Suprapubic skin (tissue), 4 donors: ENCODE measurements around the gene PHOX2A. TPM values are rescaled to one million over a fixed set of nuclear protein-coding genes. Genes with fewer than 3 reads are reported as not detected.

Experiments used
- DNase-seq, 2 donors: peaks; one replicate each; pipeline ENCODE4 v3.0.0-alpha.2; 2019; ENCODE audit warnings: low spot score in 2 of 2
- H3K27ac ChIP-seq: fragments of 200-600 bp; sonication (generic); one replicate; pipeline ENCODE4 v1.5.1; 2019
- H3K27me3 ChIP-seq: fragments of 200-600 bp; sonication (generic); one replicate; pipeline ENCODE4 v1.5.1; 2019
- H3K36me3 ChIP-seq: fragments of 200-600 bp; sonication (generic); one replicate; pipeline ENCODE4 v1.5.1; 2019
- H3K4me1 ChIP-seq: fragments of 200-600 bp; sonication (generic); one replicate; pipeline ENCODE4 v1.5.1; 2019
- H3K4me3 ChIP-seq: fragments of 200-600 bp; sonication (generic); one replicate; pipeline ENCODE4 v1.5.1; 2019; ENCODE audit warnings: mild to moderate bottlenecking
- H3K9me3 ChIP-seq: fragments of 200-600 bp; sonication (generic); one replicate; pipeline ENCODE4 v1.5.1; 2019
- EP300 ChIP-seq: sonication (generic); formaldehyde crosslinking; IDR thresholded peaks from one replicate; pipeline ENCODE4 v1.6.1; 2017; ENCODE audit warnings: antibody characterized with exemption
- POLR2A ChIP-seq, 2 donors: fragments of 450-650 bp; IDR thresholded peaks; one replicate each; pipeline ENCODE4 v1.6.1; 2017; ENCODE audit warnings: antibody characterized with exemption in 2 of 2, mild to moderate bottlenecking in 2 of 2, moderate library complexity in 2 of 2
- POLR2AphosphoS5 ChIP-seq, 3 donors: sonication (generic); formaldehyde crosslinking; IDR thresholded peaks; one replicate each; pipeline ENCODE4 v1.6.1; 2017; ENCODE audit warnings: antibody characterized with exemption in 3 of 3
- WGBS: methylation state at CpG from one replicate; pipeline ENCODE4 v1.1.5; 2018; 5-methylcytosine and 5-hydroxymethylcytosine counted together
- total RNA-seq, 4 donors: library from RNA; depleted of rRNA; stranded (reverse); fragments of >200 nt; gene quantifications; one replicate each; pipeline ENCODE4 v1.1.0, GENCODE V29; 2016
- TF ChIP-seq, protein P1 (sequence below), 2 donors: fragments of 200-600 bp in 1 of 2; fragments of 450-650 bp in 1 of 2; sonication (generic) in 1 of 2; IDR thresholded peaks; one replicate each; pipeline ENCODE4 v1.5.1; 2016 to 2019; ENCODE audit warnings: antibody characterized with exemption in 2 of 2, mild to moderate bottlenecking in 1 of 2, moderate library complexity in 1 of 2

The PHOX2A gene
- total RNA-seq, 4 donors from 2014 or later, result not detected

DNA sequence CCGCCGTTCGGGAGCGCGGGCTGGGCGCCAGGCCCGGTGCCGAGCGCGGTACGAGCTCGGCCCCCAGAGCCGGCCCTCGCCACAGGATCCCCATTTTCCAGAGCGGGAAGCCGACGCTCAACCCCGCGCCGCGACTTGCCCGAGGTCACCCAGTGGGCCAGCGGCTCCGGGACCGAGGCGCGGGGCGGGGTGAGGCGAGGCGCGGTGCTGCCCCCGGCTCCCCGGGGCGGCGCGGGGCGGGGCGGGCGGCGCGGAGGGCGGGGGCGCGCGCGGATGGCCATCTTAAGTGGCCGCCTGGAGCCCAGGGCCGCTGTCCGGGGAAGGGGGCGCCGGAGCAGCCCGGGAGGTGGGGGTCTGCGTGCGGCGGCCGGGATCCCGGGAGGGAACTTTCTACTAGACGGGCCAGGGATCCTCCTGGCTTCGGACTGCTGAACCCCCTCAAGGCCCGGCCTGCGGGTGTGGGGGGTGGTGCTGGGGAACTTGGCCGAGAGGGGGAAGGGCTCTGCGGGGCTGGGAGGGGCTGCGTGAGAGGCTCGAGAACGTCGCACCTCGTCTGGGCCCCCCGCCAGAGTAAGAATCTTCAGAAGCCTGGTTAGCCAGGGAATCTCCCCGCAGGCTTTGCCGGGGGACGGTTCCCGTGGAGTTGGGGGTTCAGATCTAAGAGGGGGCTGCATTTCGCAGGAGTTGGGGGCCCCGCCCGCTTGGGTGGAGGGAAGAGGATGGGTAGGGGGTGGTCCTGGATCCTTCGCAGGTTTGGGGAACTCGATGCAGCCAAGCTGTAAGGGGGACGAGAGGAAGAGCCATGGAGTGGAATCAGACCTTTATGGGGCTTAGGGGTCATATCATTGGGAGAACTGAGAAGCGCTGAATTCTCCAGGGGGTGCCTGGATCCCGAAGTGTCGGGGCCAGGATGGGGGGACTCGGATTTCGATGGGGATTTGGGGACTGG is 20.1 kb downstream of the PHOX2A start:
- H3K36me3 ChIP-seq, result peaks cover 10% of the 10 kb centered on the region
- WGBS, result under 1% methylated on average over 33 of the region's 84 CpGs
- H3K9me3 ChIP-seq, result no peaks in the 10 kb centered on the region
- peak; percentile 84 to 87 for DNase-seq
- H3K27ac ChIP-seq, result peak overlapping the region; percentile 93
- TF ChIP-seq EP300 (no peak), POLR2A (IDR thresholded peaks at IDR 0.05) (peak in 1 of 2 donors; percentile 22), POLR2AphosphoS5 (IDR thresholded peaks at IDR 0.05) (no peak)
- TF ChIP-seq, protein P1, sequence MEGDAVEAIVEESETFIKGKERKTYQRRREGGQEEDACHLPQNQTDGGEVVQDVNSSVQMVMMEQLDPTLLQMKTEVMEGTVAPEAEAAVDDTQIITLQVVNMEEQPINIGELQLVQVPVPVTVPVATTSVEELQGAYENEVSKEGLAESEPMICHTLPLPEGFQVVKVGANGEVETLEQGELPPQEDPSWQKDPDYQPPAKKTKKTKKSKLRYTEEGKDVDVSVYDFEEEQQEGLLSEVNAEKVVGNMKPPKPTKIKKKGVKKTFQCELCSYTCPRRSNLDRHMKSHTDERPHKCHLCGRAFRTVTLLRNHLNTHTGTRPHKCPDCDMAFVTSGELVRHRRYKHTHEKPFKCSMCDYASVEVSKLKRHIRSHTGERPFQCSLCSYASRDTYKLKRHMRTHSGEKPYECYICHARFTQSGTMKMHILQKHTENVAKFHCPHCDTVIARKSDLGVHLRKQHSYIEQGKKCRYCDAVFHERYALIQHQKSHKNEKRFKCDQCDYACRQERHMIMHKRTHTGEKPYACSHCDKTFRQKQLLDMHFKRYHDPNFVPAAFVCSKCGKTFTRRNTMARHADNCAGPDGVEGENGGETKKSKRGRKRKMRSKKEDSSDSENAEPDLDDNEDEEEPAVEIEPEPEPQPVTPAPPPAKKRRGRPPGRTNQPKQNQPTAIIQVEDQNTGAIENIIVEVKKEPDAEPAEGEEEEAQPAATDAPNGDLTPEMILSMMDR (IDR thresholded peaks at IDR 0.05), result no peak
- H3K4me3 ChIP-seq, result peak overlapping the region; percentile 77
- H3K4me1 ChIP-seq, result peaks cover 44% of the 10 kb centered on the region
- no peaks in the 10 kb centered on the region for H3K27me3 ChIP-seq

DNA sequence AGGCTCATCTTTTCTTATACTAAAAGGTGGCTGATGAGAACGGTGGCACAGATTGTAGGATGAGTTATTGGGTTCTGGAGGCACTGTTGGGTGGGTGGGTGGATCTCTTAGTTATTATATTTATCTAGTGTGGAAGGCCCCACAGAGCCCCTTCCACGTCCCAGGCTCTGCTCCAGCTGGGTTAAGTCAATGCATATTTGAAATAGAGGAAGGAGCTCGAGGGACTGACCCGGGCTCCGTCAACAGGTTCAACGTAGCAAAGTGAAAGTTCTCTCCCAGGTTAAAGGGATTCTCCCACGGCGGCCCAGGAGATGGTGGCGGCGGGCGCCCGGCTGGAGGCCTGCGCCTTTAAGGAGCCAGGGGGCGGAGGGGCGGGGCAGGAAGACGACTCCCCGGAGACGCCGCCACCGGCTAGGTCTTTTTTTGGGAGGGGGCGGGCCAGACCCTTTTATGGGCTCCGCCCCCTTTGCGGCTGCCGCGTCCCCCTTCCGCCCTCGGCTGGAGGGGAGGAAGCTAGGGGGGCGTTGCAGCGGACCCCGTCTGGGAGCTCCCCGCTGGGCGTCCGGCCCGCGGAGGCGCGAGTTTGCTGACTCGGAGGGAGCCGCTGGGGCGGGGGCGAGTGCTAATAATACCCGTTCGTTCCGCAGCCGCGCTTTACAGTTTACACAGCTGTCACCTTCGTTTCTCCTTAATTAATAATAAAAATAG is 20.9 kb downstream of the PHOX2A start:
- WGBS, result 2% methylated on average over 7 of the region's 47 CpGs

DNA sequence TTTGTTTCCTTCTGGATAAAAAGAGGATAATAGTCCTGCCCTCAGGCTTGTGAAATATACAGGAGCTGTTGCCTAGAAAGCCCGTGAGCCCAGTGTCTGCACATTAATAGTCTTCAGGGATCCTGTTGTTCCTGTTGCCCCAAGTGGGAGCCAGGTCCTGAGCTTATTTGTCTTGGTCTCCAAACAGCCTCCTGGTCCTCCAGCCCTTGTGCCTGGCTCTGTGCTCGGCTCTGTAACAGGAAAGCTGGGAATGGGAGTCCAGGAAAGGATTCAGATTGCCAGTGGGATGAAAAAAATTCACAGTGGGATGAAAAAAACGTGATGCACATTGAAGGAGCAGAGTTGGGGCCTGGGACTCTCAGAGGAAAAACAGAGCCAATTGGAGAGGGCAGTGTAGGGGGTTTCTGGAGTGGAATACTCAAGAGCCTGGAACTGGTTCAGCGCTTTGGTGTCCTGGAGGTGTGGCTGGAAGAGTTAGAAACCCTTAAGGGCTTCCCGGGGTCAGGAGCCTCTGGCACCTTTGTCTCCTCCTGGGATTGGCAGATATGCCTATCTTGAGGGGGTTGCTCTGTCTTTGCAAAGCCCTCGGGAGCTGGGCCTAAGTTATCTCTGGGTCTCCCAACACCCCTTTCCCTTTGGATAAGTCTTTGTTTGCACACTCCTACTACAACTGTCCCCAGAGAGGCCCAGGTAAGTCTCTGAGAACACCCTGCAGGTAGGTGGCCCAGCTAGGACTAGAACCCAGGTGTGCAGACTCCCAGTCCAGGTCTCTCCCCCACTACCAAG is 21.7 kb downstream of the PHOX2A start:
- no peaks in the 10 kb centered on the region for H3K9me3 ChIP-seq
- TF ChIP-seq EP300, result no peak
- no peak for TF ChIP-seq POLR2A (IDR thresholded peaks at IDR 0.05)
- TF ChIP-seq, protein P1 (IDR thresholded peaks at IDR 0.05), result no peak
- no peak for TF ChIP-seq POLR2AphosphoS5 (IDR thresholded peaks at IDR 0.05)
- 56% methylated on average over 5 of the region's 6 CpGs for whole genome bisulfite sequencing
- no peak for DNase-seq
- peak overlapping the region; percentile 77 for H3K4me3 ChIP-seq
- no peaks in the 10 kb centered on the region for H3K27me3 ChIP-seq
- peaks cover 41% of the 10 kb centered on the region for H3K4me1 ChIP-seq
- H3K27ac ChIP-seq, result peak overlapping the region; percentile 93
- H3K36me3 ChIP-seq, result no peaks in the 10 kb centered on the region

More for the DNA sequence above, 20.9 kb downstream of the PHOX2A start:
- Histone ChIP-seq H3K36me3 (peaks cover 2% of the 10 kb centered on the region), H3K4me3 (peak overlapping the region; percentile 77), H3K27me3 (no peaks in the 10 kb centered on the region), H3K9me3 (no peaks in the 10 kb centered on the region), H3K4me1 (peaks cover 44% of the 10 kb centered on the region), H3K27ac (peak overlapping the region; percentile 93)
- DNase-seq, result peak; percentile 95 to 96
- TF ChIP-seq EP300 (no peak), POLR2AphosphoS5 (IDR thresholded peaks at IDR 0.05) (peak in 1 of 3 donors; percentile 44), POLR2A (IDR thresholded peaks at IDR 0.05) (no peak)
- TF ChIP-seq, protein P1 (IDR thresholded peaks at IDR 0.05), result peak in 1 of 2 donors; percentile 52

DNA sequence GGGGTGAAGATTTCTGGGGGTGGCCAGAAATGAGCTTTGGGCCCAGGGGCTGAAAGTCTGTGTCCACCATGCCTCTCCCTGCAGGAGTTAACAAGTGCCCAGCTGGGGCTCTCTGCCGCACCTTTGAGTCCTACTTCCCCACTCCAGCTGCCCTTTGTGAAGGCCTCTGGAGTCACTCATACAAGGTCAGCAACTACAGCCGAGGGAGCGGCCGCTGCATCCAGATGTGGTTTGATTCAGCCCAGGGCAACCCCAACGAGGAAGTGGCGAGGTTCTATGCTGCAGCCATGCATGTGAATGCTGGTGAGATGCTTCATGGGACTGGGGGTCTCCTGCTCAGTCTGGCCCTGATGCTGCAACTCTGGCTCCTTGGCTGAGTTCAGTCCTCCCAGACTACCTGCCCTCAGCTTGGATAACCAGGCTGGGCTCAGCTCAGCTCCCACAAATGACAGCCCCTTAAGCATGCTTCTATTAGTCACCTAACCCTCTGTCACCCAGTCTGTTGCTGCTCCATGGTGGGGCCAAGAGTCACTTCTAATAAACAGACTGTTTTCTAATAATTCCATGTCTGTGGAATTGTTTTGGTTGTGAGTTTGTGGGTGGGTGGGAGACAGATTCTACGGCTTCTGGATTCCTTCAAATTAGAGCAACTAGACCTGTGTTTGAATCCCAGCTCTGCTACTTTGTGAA is 22.4 kb downstream of the PHOX2A start:
- H3K27ac ChIP-seq, result peak overlapping the region; percentile 93
- WGBS, result 90% methylated on average over 4 of the region's 7 CpGs
- H3K9me3 ChIP-seq, result no peaks in the 10 kb centered on the region

More for the DNA sequence above, 22.4 kb downstream of the PHOX2A start:
- TF ChIP-seq POLR2AphosphoS5 (IDR thresholded peaks at IDR 0.05), result no peak
- H3K27me3 ChIP-seq, result no peaks in the 10 kb centered on the region
- H3K4me3 ChIP-seq, result no peak overlapping the region
- no peaks in the 10 kb centered on the region for H3K36me3 ChIP-seq
- H3K4me1 ChIP-seq, result peaks cover 33% of the 10 kb centered on the region
- DNase-seq, result no peak
